GM23338 (cell line): ENCODE measurements around the gene ZNF365. TPM values are rescaled to one million over a fixed set of nuclear protein-coding genes. Genes with fewer than 3 reads are reported as not detected.
A peak's percentile ranks its signal among the peaks of the same experiment; 100 is the strongest.

ENCODE experiments used
- ATAC-seq: fragments of 200-7000 bp; cut with Tn5 transposase; 3 replicates; pipeline ENCODE4 v1.9.1; 2020
- DNase-seq: peaks from one replicate; pipeline ENCODE4 v3.0.0-alpha.2; 2015; ENCODE audit warnings: low spot score
- H2AFZ ChIP-seq: fragments of 200-600 bp; sonication (generic); 2 replicates; pipeline ENCODE4 v1.8.0; 2016; ENCODE audit warnings: antibody characterized with exemption, mild to moderate bottlenecking, moderate library complexity
- H3F3A ChIP-seq: fragments of 200-600 bp; sonication (generic); replicated peaks from 2 replicates; pipeline ENCODE4 v1.8.0; 2017; ENCODE audit warnings: antibody characterized with exemption, mixed run types, low read depth
- H3K27ac ChIP-seq: fragments of 200-600 bp; sonication (generic); 2 replicates; pipeline ENCODE4 v1.6.1; 2016; ENCODE audit warnings: low read depth
- H3K27me3 ChIP-seq: fragments of 200-600 bp; sonication (generic); 2 replicates; pipeline ENCODE4 v1.8.0; 2016; ENCODE audit warnings: mild to moderate bottlenecking, mixed run types, moderate library complexity; ENCODE audit not compliant: insufficient read depth
- H3K36me3 ChIP-seq: fragments of 200-600 bp; sonication (generic); 2 replicates; pipeline ENCODE4 v1.8.0; 2016; ENCODE audit warnings: mild to moderate bottlenecking; ENCODE audit not compliant: insufficient read depth
- H3K4me1 ChIP-seq: fragments of 200-600 bp; sonication (generic); 2 replicates; pipeline ENCODE4 v1.8.0; 2016; ENCODE audit warnings: mild to moderate bottlenecking, moderate library complexity; ENCODE audit not compliant: insufficient read depth
- H3K4me2 ChIP-seq: fragments of 200-600 bp; sonication (generic); 2 replicates; pipeline ENCODE4 v1.7.1; 2017; ENCODE audit warnings: mixed run types
- H3K4me3 ChIP-seq: fragments of 200-600 bp; sonication (generic); 2 replicates; pipeline ENCODE4 v1.6.1; 2016; ENCODE audit warnings: mixed run types
- H3K79me2 ChIP-seq: fragments of 200-600 bp; sonication (generic); replicated peaks from 2 replicates; pipeline ENCODE4 v1.8.0; 2017; ENCODE audit warnings: mild to moderate bottlenecking; ENCODE audit not compliant: insufficient read depth
- H3K9me2 ChIP-seq: fragments of 200-600 bp; sonication (generic); 2 replicates; pipeline ENCODE4 v1.8.0; 2017; ENCODE audit not compliant: insufficient read depth
- H4K20me1 ChIP-seq: fragments of 200-600 bp; sonication (generic); replicated peaks from 2 replicates; pipeline ENCODE4 v1.8.0; 2017; ENCODE audit warnings: mild to moderate bottlenecking; ENCODE audit not compliant: insufficient read depth
- H3K27ac Mint-ChIP-seq: 2 replicates; pipeline ENCODE4 v1.8.0; 2020; ENCODE audit warnings: inconsistent platforms, mild to moderate bottlenecking, moderate library complexity, mixed read lengths
- H3K27me3 Mint-ChIP-seq: 3 replicates; pipeline ENCODE4 v1.8.0; 2022; ENCODE audit warnings: low read depth, mild to moderate bottlenecking, moderate library complexity, mixed read lengths, inconsistent platforms; ENCODE audit not compliant: insufficient read depth, poor library complexity
- H3K36me3 Mint-ChIP-seq: 3 replicates; pipeline ENCODE4 v1.8.0; 2021; ENCODE audit warnings: low read depth, mild to moderate bottlenecking, inconsistent platforms, moderate library complexity, mixed read lengths
- H3K4me1 Mint-ChIP-seq: 3 replicates; pipeline ENCODE4 v1.8.0; 2020; ENCODE audit warnings: mild to moderate bottlenecking, inconsistent platforms, mixed read lengths
- H3K4me3 Mint-ChIP-seq: 3 replicates; pipeline ENCODE4 v1.8.0; 2021; ENCODE audit warnings: moderate library complexity, mild to moderate bottlenecking, inconsistent platforms, mixed read lengths
- H3K9me3 Mint-ChIP-seq: 3 replicates; pipeline ENCODE4 v1.8.0; 2020; ENCODE audit warnings: moderate library complexity, mild to moderate bottlenecking, inconsistent platforms, mixed read lengths
- CREB1 ChIP-seq: fragments of 250-450 bp; sonication (Bioruptor Pico); IDR thresholded peaks from 2 replicates; pipeline ENCODE4 v1.5.0; 2020; ENCODE audit warnings: low read depth, mild to moderate bottlenecking, moderate library complexity
- CTCF ChIP-seq, 2 experiments: fragments of 200-600 bp in 1 of 2; sonication (generic) in 1 of 2; conservative IDR thresholded peaks; 2 replicates each; pipeline versions ENCODE4 v1.5.1 to v1.6.1; 2016 to 2017; ENCODE audit warnings: antibody characterized with exemption in 2 of 2, low read depth in 2 of 2, mild to moderate bottlenecking in 2 of 2, moderate library complexity in 1 of 2
- EZH2 ChIP-seq: fragments of 200-600 bp; sonication (generic); IDR thresholded peaks from one replicate; pipeline ENCODE4 v1.8.0; 2017; ENCODE audit warnings: antibody characterized with exemption, mild to moderate bottlenecking, low read depth; ENCODE audit not compliant: unreplicated experiment
- EZH2phosphoT487 ChIP-seq: fragments of 200-600 bp; sonication (generic); IDR thresholded peaks from one replicate; pipeline ENCODE4 v1.8.1; 2018; ENCODE audit warnings: antibody characterized with exemption; ENCODE audit not compliant: unreplicated experiment
- POLR2AphosphoS5 ChIP-seq: IDR thresholded peaks from 2 replicates; pipeline ENCODE4 v1.6.1; 2016; ENCODE audit warnings: antibody characterized with exemption, low read depth
- polyA plus RNA-seq: library from polyadenylated mRNA; unstranded; fragments of >200 nt; fragmentation: Nextera tagmentation; extraction: Ambion mirVana; gene quantifications from 2 replicates; pipeline ENCODE4 v1.2.1, GENCODE V29; 2016
- total RNA-seq: library from RNA; depleted of rRNA; stranded (reverse); fragments of >200 nt; shearing (Covaris generic); gene quantifications from 2 replicates; pipeline ENCODE4 v1.2.3, GENCODE V29; 2014
- TF ChIP-seq, protein P1 (sequence below): IDR thresholded peaks from one replicate; pipeline ENCODE4 v1.6.1; 2018; ENCODE audit warnings: antibody characterized with exemption; ENCODE audit not compliant: unreplicated experiment
- TF ChIP-seq, protein P2 (sequence below): fragments of 250-450 bp; sonication (Bioruptor Pico); IDR thresholded peaks from 2 replicates; pipeline ENCODE4 v1.5.0; 2020; ENCODE audit warnings: mild to moderate bottlenecking, moderate library complexity

Gene ZNF365
- total and polyA plus RNA-seq, 2 experiments from 2014 or later = 0.19 to 0.59 TPM

GRCh38 chr10:62413652-62414051 lies 39.5 kb downstream of the ZNF365 start:
- no peaks in the 10 kb centered on the region for H3K36me3 ChIP-seq
- H3K36me3 Mint-ChIP-seq = no peaks in the 10 kb centered on the region; the same call in 2 of the 3 replicates
- no peak overlapping the region for H3K4me3 ChIP-seq
- TF ChIP-seq POLR2AphosphoS5 = no peak
- no peak for TF ChIP-seq CTCF (conservative IDR thresholded peaks at IDR 0.05; ENCODE audit: low read depth in 2 of 2)
- TF ChIP-seq, protein P1, sequence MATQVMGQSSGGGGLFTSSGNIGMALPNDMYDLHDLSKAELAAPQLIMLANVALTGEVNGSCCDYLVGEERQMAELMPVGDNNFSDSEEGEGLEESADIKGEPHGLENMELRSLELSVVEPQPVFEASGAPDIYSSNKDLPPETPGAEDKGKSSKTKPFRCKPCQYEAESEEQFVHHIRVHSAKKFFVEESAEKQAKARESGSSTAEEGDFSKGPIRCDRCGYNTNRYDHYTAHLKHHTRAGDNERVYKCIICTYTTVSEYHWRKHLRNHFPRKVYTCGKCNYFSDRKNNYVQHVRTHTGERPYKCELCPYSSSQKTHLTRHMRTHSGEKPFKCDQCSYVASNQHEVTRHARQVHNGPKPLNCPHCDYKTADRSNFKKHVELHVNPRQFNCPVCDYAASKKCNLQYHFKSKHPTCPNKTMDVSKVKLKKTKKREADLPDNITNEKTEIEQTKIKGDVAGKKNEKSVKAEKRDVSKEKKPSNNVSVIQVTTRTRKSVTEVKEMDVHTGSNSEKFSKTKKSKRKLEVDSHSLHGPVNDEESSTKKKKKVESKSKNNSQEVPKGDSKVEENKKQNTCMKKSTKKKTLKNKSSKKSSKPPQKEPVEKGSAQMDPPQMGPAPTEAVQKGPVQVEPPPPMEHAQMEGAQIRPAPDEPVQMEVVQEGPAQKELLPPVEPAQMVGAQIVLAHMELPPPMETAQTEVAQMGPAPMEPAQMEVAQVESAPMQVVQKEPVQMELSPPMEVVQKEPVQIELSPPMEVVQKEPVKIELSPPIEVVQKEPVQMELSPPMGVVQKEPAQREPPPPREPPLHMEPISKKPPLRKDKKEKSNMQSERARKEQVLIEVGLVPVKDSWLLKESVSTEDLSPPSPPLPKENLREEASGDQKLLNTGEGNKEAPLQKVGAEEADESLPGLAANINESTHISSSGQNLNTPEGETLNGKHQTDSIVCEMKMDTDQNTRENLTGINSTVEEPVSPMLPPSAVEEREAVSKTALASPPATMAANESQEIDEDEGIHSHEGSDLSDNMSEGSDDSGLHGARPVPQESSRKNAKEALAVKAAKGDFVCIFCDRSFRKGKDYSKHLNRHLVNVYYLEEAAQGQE = no peak
- TF ChIP-seq CREB1 (CRISPR knock-in tag) = no peak
- TF ChIP-seq EZH2phosphoT487 = no peak
- TF ChIP-seq EZH2 = no peak
- no peak overlapping the region for H2AFZ ChIP-seq
- no peak for DNase-seq
- no peak overlapping the region for H3K4me2 ChIP-seq
- no peak overlapping the region for H3K27ac Mint-ChIP-seq
- H3K4me3 Mint-ChIP-seq = no peak overlapping the region
- H3K9me2 ChIP-seq = 0 out of 2 replicates have a peak, but pooled peaks cover 7% of the 10 kb centered on the region
- H3F3A ChIP-seq = no peaks in the 10 kb centered on the region
- no peaks in the 10 kb centered on the region for H4K20me1 ChIP-seq
- no peaks in the 10 kb centered on the region for H3K27me3 ChIP-seq
- no peaks in the 10 kb centered on the region for H3K79me2 ChIP-seq
- H3K9me3 Mint-ChIP-seq = peaks cover 3% of the 10 kb centered on the region; the same call in 2 of the 3 replicates
- peaks cover 7% of the 10 kb centered on the region; the same call in 1 of the 2 replicates for H3K4me1 ChIP-seq
- H3K27ac ChIP-seq = no peak overlapping the region
- ATAC-seq = no peak
- peaks cover 5% of the 10 kb centered on the region; the same call in 2 of the 3 replicates for H3K4me1 Mint-ChIP-seq
- no peaks in the 10 kb centered on the region for H3K27me3 Mint-ChIP-seq

DNA sequence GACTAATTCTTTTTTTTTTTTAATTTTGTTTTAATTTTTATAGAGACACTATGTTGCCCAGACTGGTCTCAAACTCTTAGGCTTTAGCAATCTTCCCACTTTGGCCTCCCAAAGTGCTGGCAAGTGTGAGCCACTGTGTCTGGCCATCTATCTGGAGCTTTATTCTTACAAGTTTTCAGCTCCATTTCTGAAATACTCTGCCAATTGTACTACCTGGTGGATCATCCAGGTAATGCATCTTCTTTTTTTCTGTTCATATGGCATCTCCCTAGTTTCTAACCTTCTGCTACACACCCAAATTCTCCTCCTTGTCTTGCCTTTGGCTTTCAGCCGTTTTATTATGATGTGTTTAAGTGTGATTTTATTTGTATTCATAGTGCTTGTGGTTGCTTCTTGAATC lies 40.2 kb downstream of the ZNF365 start:
- DNase-seq = peak; percentile 37
- no peak overlapping the region for H3K27ac ChIP-seq
- H3K27me3 ChIP-seq = no peaks in the 10 kb centered on the region
- no peak overlapping the region for H3K27ac Mint-ChIP-seq
- H2AFZ ChIP-seq = no peak overlapping the region
- H3K79me2 ChIP-seq = no peaks in the 10 kb centered on the region
- peaks cover 7% of the 10 kb centered on the region; the same call in 1 of the 2 replicates for H3K4me1 ChIP-seq
- H3K36me3 Mint-ChIP-seq = no peaks in the 10 kb centered on the region; the same call in 2 of the 3 replicates
- 0 out of 2 replicates have a peak, but pooled peaks cover 7% of the 10 kb centered on the region for H3K9me2 ChIP-seq
- H4K20me1 ChIP-seq = no peaks in the 10 kb centered on the region
- peaks cover 3% of the 10 kb centered on the region; the same call in 2 of the 3 replicates for H3K9me3 Mint-ChIP-seq
- ATAC-seq = no peak; the same call in 1 of the 3 replicates
- no peak overlapping the region for H3K4me3 ChIP-seq
- H3F3A ChIP-seq = no peaks in the 10 kb centered on the region
- no peak overlapping the region for H3K4me2 ChIP-seq
- no peaks in the 10 kb centered on the region for H3K27me3 Mint-ChIP-seq
- no peak overlapping the region for H3K4me3 Mint-ChIP-seq
- no peaks in the 10 kb centered on the region for H3K36me3 ChIP-seq
- peaks cover 5% of the 10 kb centered on the region; the same call in 2 of the 3 replicates for H3K4me1 Mint-ChIP-seq
- peak in 1 of 2 experiments; percentile 40; a peak in 2 of 4 replicates for TF ChIP-seq CTCF (conservative IDR thresholded peaks at IDR 0.05; ENCODE audit: low read depth in 2 of 2)
- TF ChIP-seq, protein P2, sequence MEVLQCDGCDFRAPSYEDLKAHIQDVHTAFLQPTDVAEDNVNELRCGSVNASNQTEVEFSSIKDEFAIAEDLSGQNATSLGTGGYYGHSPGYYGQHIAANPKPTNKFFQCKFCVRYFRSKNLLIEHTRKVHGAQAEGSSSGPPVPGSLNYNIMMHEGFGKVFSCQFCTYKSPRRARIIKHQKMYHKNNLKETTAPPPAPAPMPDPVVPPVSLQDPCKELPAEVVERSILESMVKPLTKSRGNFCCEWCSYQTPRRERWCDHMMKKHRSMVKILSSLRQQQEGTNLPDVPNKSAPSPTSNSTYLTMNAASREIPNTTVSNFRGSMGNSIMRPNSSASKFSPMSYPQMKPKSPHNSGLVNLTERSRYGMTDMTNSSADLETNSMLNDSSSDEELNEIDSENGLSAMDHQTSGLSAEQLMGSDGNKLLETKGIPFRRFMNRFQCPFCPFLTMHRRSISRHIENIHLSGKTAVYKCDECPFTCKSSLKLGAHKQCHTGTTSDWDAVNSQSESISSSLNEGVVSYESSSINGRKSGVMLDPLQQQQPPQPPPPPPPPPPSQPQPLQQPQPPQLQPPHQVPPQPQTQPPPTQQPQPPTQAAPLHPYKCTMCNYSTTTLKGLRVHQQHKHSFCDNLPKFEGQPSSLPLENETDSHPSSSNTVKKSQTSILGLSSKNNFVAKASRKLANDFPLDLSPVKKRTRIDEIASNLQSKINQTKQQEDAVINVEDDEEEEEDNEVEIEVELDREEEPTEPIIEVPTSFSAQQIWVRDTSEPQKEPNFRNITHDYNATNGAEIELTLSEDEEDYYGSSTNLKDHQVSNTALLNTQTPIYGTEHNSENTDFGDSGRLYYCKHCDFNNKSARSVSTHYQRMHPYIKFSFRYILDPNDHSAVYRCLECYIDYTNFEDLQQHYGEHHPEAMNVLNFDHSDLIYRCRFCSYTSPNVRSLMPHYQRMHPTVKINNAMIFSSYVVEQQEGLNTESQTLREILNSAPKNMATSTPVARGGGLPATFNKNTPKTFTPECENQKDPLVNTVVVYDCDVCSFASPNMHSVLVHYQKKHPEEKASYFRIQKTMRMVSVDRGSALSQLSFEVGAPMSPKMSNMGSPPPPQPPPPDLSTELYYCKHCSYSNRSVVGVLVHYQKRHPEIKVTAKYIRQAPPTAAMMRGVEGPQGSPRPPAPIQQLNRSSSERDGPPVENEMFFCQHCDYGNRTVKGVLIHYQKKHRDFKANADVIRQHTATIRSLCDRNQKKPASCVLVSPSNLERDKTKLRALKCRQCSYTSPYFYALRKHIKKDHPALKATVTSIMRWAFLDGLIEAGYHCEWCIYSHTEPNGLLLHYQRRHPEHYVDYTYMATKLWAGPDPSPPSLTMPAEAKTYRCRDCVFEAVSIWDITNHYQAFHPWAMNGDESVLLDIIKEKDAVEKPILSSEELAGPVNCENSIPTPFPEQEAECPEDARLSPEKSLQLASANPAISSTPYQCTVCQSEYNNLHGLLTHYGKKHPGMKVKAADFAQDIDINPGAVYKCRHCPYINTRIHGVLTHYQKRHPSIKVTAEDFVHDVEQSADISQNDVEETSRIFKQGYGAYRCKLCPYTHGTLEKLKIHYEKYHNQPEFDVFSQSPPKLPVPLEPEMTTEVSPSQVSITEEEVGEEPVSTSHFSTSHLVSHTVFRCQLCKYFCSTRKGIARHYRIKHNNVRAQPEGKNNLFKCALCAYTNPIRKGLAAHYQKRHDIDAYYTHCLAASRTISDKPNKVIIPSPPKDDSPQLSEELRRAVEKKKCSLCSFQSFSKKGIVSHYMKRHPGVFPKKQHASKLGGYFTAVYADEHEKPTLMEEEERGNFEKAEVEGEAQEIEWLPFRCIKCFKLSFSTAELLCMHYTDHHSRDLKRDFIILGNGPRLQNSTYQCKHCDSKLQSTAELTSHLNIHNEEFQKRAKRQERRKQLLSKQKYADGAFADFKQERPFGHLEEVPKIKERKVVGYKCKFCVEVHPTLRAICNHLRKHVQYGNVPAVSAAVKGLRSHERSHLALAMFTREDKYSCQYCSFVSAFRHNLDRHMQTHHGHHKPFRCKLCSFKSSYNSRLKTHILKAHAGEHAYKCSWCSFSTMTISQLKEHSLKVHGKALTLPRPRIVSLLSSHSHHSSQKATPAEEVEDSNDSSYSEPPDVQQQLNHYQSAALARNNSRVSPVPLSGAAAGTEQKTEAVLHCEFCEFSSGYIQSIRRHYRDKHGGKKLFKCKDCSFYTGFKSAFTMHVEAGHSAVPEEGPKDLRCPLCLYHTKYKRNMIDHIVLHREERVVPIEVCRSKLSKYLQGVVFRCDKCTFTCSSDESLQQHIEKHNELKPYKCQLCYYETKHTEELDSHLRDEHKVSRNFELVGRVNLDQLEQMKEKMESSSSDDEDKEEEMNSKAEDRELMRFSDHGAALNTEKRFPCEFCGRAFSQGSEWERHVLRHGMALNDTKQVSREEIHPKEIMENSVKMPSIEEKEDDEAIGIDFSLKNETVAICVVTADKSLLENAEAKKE (CRISPR knock-in tag) = no peak
